Astrocyte of the hippocampus (primary cell): ENCODE results near the gene USP30.

Experiments used
- DNase-seq: peaks from one replicate; pipeline ENCODE4 v3.0.0; 2011; ENCODE audit warnings: low read depth, low spot score

Gene USP30

GRCh38 chr12:109126784-109127183, 74.4 kb downstream of the USP30 start:
- no peak for DNase-seq

GRCh38 chr12:109127533-109128242, 75.3 kb downstream of the USP30 start:
- DNase-seq, result no peak

GRCh38 chr12:109130297-109131153, 78.1 kb downstream of the USP30 start:
- no peak for DNase-seq

- DNase-seq, result peak; percentile 24
Measured at GRCh38 chr12:109131154-109132050, 79.0 kb downstream of the USP30 start.

- no peak for DNase-seq
Measured at GRCh38 chr12:109134186-109134917, 82.0 kb downstream of the USP30 start.

- DNase-seq, result no peak
Measured at GRCh38 chr12:109137055-109137454, 84.7 kb downstream of the USP30 start.
